ENCODE data around the gene MRPL52. TPM values are rescaled to one million over a fixed set of nuclear protein-coding genes. Genes with fewer than 3 reads are reported as not detected.
"Not testable (repeated sequence)": the region's sequence is repeated elsewhere in the genome, so short reads cannot be mapped to it uniquely, and the experiment has no call there.

The MRPL52 gene
- total RNA-seq, 2 experiments from 2014 or later = 100 to 181 TPM

DNA sequence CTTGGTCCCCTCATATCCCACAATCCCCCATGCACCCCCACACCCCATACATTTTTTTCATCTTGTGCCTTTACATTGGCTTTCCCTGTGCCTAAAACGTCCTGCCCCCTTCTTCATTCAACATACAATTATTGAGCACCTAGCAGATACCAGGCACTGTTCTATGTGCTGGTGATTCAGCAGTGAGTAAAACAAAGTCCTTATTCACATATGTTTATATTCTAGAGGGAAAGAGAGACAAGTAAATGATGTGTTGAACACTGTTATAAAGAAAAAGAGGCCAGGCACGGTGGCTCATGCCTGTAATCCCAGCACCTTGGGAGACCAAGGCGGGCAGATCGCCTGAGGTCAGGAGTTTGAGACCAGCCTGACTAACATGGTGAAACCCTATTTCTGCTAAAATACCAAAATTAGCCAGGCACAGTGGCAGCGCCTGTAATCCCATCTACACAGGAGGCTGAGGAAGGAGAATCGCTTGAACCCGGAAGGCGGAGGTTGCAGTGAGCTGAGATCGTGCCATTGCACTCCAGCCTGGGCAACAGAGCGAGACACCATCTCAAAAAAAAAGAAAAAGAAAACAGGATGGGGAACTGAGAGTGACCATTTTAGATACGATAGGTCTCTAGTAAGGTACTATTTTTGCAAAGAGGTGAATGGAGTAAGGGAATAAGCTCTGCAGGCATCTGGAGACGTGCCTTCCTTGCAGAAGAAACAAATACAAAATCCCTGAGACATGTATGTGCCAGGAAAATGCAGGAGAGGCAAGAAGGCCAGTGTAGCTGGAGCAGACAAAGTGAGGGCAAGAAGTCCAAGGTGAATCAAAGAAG, 26.6 kb upstream of the MRPL52 start:
- H3K4me2 ChIP-seq (ENCODE audit: low read length) = peak overlapping the region; percentile 75
- peaks cover 91% of the 10 kb centered on the region for H3K4me1 ChIP-seq (ENCODE audit: insufficient read depth, low read length, poor library complexity, severe bottlenecking)
- intact Hi-C loops (cut with micrococcal nuclease; ENCODE audit: unreplicated experiment) = no loop called here
- ChIA-PET POLR2A (interaction anchor here (0.5 to 1.9 kb wide), 15 partner anchors 9 to 281 kb away, joined by 3 to 14 read pairs (median 5); partner anchors contain the start of gene SLC7A7), CTCF (ENCODE audit: unreplicated experiment) (interaction anchor here (1.2 kb wide), 1 partner anchor 70 kb away, joined by 3 read pairs; no protein-coding TSS in a partner anchor)
- peaks cover 41% of the 10 kb centered on the region for H3K36me3 ChIP-seq (ENCODE audit: insufficient read depth, low read length)
- H3K4me3 ChIP-seq (ENCODE audit: low read depth, low read length, poor library complexity, severe bottlenecking) = peak overlapping the region; percentile 55
- no peaks in the 10 kb centered on the region for H4K20me1 ChIP-seq (ENCODE audit: insufficient read depth, low read length)
- no peak overlapping the region; the same call in 1 of the 2 replicates for H2AFZ ChIP-seq (ENCODE audit: low read length)
- peak overlapping the region; percentile 85 for H3K27ac ChIP-seq (ENCODE audit: low read depth, low read length, poor library complexity, severe bottlenecking)
- no peaks in the 10 kb centered on the region for H3K9me3 ChIP-seq (ENCODE audit: low read length)
- DNase-seq (ENCODE audit: low spot score) = peak; percentile 53
- H3K9me2 ChIP-seq (ENCODE audit: insufficient read depth, low read length) = no peaks in the 10 kb centered on the region
- no TSS peak for BruUV-seq (replicated peaks)
- TF ChIP-seq EZH2phosphoT487 (IDR thresholded peaks at IDR 0.05; ENCODE audit: borderline replicate concordance, low read depth, low read length) = no peak
- TF ChIP-seq, protein P1, sequence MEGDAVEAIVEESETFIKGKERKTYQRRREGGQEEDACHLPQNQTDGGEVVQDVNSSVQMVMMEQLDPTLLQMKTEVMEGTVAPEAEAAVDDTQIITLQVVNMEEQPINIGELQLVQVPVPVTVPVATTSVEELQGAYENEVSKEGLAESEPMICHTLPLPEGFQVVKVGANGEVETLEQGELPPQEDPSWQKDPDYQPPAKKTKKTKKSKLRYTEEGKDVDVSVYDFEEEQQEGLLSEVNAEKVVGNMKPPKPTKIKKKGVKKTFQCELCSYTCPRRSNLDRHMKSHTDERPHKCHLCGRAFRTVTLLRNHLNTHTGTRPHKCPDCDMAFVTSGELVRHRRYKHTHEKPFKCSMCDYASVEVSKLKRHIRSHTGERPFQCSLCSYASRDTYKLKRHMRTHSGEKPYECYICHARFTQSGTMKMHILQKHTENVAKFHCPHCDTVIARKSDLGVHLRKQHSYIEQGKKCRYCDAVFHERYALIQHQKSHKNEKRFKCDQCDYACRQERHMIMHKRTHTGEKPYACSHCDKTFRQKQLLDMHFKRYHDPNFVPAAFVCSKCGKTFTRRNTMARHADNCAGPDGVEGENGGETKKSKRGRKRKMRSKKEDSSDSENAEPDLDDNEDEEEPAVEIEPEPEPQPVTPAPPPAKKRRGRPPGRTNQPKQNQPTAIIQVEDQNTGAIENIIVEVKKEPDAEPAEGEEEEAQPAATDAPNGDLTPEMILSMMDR (conservative IDR thresholded peaks at IDR 0.05; ENCODE audit: low read length) = no peak
- peaks cover 80% of the 10 kb centered on the region for H3K79me2 ChIP-seq (ENCODE audit: insufficient read depth, low read depth, low read length)

GRCh38 chr14:22803687-22803974, 26.1 kb upstream of the MRPL52 start:
- Histone ChIP-seq H3K4me2 (ENCODE audit: low read length) (peak overlapping the region; percentile 75), H4K20me1 (ENCODE audit: insufficient read depth, low read length) (no peaks in the 10 kb centered on the region), H3K4me1 (ENCODE audit: insufficient read depth, low read length, poor library complexity, severe bottlenecking) (peaks cover 91% of the 10 kb centered on the region), H3K36me3 (ENCODE audit: insufficient read depth, low read length) (peaks cover 47% of the 10 kb centered on the region), H3K9me3 (ENCODE audit: low read length) (no peaks in the 10 kb centered on the region), H2AFZ (ENCODE audit: low read length) (no peak overlapping the region; the same call in 1 of the 2 replicates), H3K9me2 (ENCODE audit: insufficient read depth, low read length) (no peaks in the 10 kb centered on the region), H3K27ac (ENCODE audit: low read depth, low read length, poor library complexity, severe bottlenecking) (peak overlapping the region; percentile 85), H3K79me2 (ENCODE audit: insufficient read depth, low read depth, low read length) (peaks cover 80% of the 10 kb centered on the region), H3K4me3 (ENCODE audit: low read depth, low read length, poor library complexity, severe bottlenecking) (peak overlapping the region; percentile 55)
- CTCF ChIA-PET (ENCODE audit: unreplicated experiment) = no interaction called here
- POLR2A ChIA-PET = interaction anchor here (0.5 to 1.9 kb wide), 10 partner anchors 8 to 247 kb away, joined by 3 to 11 read pairs (median 6); partner anchors contain the start of gene SLC7A7
- intact Hi-C loops (cut with micrococcal nuclease; ENCODE audit: unreplicated experiment) = no loop called here
- TF ChIP-seq, protein P1 (conservative IDR thresholded peaks at IDR 0.05; ENCODE audit: low read length) = no peak
- TF ChIP-seq EZH2phosphoT487 (IDR thresholded peaks at IDR 0.05; ENCODE audit: borderline replicate concordance, low read depth, low read length) = no peak
- BruUV-seq (replicated peaks) = no TSS peak
- DNase-seq (ENCODE audit: low spot score) = peak; percentile 57

- ChIA-PET CTCF (ENCODE audit: unreplicated experiment) (interaction anchor here (1.4 kb wide), 1 partner anchor 10 kb away, joined by 3 read pairs; no protein-coding TSS in a partner anchor), POLR2A (interaction anchor here (1.3 to 1.6 kb wide), 3 partner anchors 10 to 26 kb away, joined by 3 to 6 read pairs (median 3); partner anchors contain the start of gene SLC7A7)
- Histone ChIP-seq H3K79me2 (ENCODE audit: insufficient read depth, low read depth, low read length) (peaks cover 80% of the 10 kb centered on the region), H3K4me3 (ENCODE audit: low read depth, low read length, poor library complexity, severe bottlenecking) (peak overlapping the region; percentile 55), H3K36me3 (ENCODE audit: insufficient read depth, low read length) (peaks cover 54% of the 10 kb centered on the region), H3K27ac (ENCODE audit: low read depth, low read length, poor library complexity, severe bottlenecking) (peak overlapping the region; percentile 85), H3K4me1 (ENCODE audit: insufficient read depth, low read length, poor library complexity, severe bottlenecking) (peaks cover 88% of the 10 kb centered on the region), H3K4me2 (ENCODE audit: low read length) (peak overlapping the region; percentile 75)
- BruUV-seq (replicated peaks); H4K20me1 ChIP-seq (ENCODE audit: insufficient read depth, low read length); H3K9me2 ChIP-seq (ENCODE audit: insufficient read depth, low read length); H3K9me3 ChIP-seq (ENCODE audit: low read length); DNase-seq (ENCODE audit: low spot score); H2AFZ ChIP-seq (ENCODE audit: low read length); intact Hi-C loops (cut with micrococcal nuclease; ENCODE audit: unreplicated experiment): not testable (repeated sequence)
Measured at GRCh38 chr14:22805235-22805634, 24.5 kb upstream of the MRPL52 start.
